Endothelial cell of umbilical vein (primary cell): ENCODE data around the gene MTHFR. TPM values are rescaled to one million over a fixed set of nuclear protein-coding genes. Genes with fewer than 3 reads are reported as not detected.

ENCODE experiments used
- BruUV-seq: library from RNA; stranded (reverse); fragments of 400-500 nt; replicated peaks from 2 replicates; lab custom pipeline; 2021; lab: Mats Ljungman, UMichigan
- CTCF ChIA-PET: fragments of 300-600, 350-600 bp; sonication (Branson Sonifier 250); formaldehyde crosslinking; loops from one replicate; lab custom pipeline; 2021; ENCODE audit warnings: antibody characterized with exemption, inconsistent platforms; lab: Charles Lee
- POLR2A ChIA-PET: fragments of 300-600, 350-600 bp; sonication (Branson Sonifier 250); formaldehyde crosslinking; loops from one replicate; lab custom pipeline; 2021; ENCODE audit warnings: antibody characterized with exemption, inconsistent platforms; lab: Charles Lee
- DNase-seq: peaks from one replicate; pipeline ENCODE4 v3.0.0-alpha.2; 2011; ENCODE audit warnings: low read depth, low spot score
- FAIRE-seq: peaks from 2 replicates; lab custom pipeline; 2011; peaks lifted over from hg19 to GRCh38; lab: Jason Lieb, UNC
- H2AFZ ChIP-seq: 2 replicates; pipeline ENCODE4 v1.6.0; 2012; ENCODE audit warnings: low read depth, low read length, control low read depth, inconsistent platforms
- H3K27ac ChIP-seq: 2 replicates; pipeline ENCODE4 v1.5.1; 2011; ENCODE audit warnings: low read depth, mild to moderate bottlenecking, control low read depth, low read length, moderate library complexity; ENCODE audit not compliant: insufficient read depth
- H3K27me3 ChIP-seq, 2 experiments: 2 replicates each; pipeline versions ENCODE4 v1.6.0 to v1.6.1; 2011; ENCODE audit warnings: low read length in 2 of 2, mixed read lengths in 1 of 2; ENCODE audit not compliant: control insufficient read depth in 2 of 2, insufficient read depth in 2 of 2
- H3K36me3 ChIP-seq, 2 experiments: 2 replicates in 1 of 2; 3 replicates in 1 of 2; pipeline ENCODE4 v1.5.1; 2011; ENCODE audit warnings: low read length in 2 of 2, mild to moderate bottlenecking in 1 of 2, moderate library complexity in 1 of 2; ENCODE audit not compliant: control insufficient read depth in 2 of 2, insufficient read depth in 2 of 2; ENCODE audit errors: extremely low read depth in 1 of 2
- H3K4me1 ChIP-seq: 3 replicates; pipeline ENCODE4 v1.5.1; 2011; ENCODE audit warnings: mild to moderate bottlenecking, low read length; ENCODE audit not compliant: control insufficient read depth, insufficient read depth; ENCODE audit errors: extremely low read depth
- H3K4me2 ChIP-seq: 2 replicates; pipeline ENCODE4 v1.6.1; 2011; ENCODE audit warnings: low read length, control low read depth, mixed read lengths; ENCODE audit not compliant: insufficient read depth
- H3K4me3 ChIP-seq, 3 experiments: fragments of 200-600 bp in 1 of 3; sonication (generic), shearing (Covaris generic) in 1 of 3; replicated peaks in 1 of 3; 2 replicates each; pipeline ENCODE4 v1.5.1; 2011 to 2016; ENCODE audit warnings: control low read depth in 3 of 3, low read length in 3 of 3, mild to moderate bottlenecking in 2 of 3, inconsistent platforms in 1 of 3, low read depth in 1 of 3, moderate library complexity in 1 of 3; ENCODE audit not compliant: insufficient read depth in 1 of 3
- H3K79me2 ChIP-seq: 2 replicates; pipeline ENCODE4 v1.6.0; 2012; ENCODE audit warnings: low read length, inconsistent platforms; ENCODE audit not compliant: control insufficient read depth, insufficient read depth
- H3K9ac ChIP-seq: replicated peaks from 2 replicates; pipeline ENCODE3; 2011; ENCODE audit warnings: low read length, control low read depth; ENCODE audit not compliant: insufficient read depth; ENCODE audit errors: extremely low read depth
- H3K9me1 ChIP-seq: replicated peaks from 3 replicates; pipeline ENCODE4 v1.6.0; 2011; ENCODE audit warnings: mild to moderate bottlenecking, low read length; ENCODE audit not compliant: control insufficient read depth, insufficient read depth; ENCODE audit errors: extremely low read depth
- H3K9me3 ChIP-seq: replicated peaks from 2 replicates; pipeline ENCODE4 v1.5.1; 2012; ENCODE audit warnings: low read length, inconsistent platforms; ENCODE audit not compliant: control insufficient read depth, insufficient read depth
- H4K20me1 ChIP-seq: replicated peaks from 2 replicates; pipeline ENCODE3; 2011; ENCODE audit warnings: mild to moderate bottlenecking, low read length; ENCODE audit not compliant: control insufficient read depth, insufficient read depth; ENCODE audit errors: extremely low read depth
- EZH2 ChIP-seq: IDR thresholded peaks from 2 replicates; pipeline ENCODE4 v1.6.1; 2012; ENCODE audit warnings: borderline replicate concordance, low read depth, mild to moderate bottlenecking, moderate library complexity, low read length, inconsistent platforms; ENCODE audit not compliant: severe bottlenecking
- FOS ChIP-seq: IDR thresholded peaks from 2 replicates; pipeline ENCODE4 v1.6.1; 2011; ENCODE audit warnings: mild to moderate bottlenecking, low read length, moderate library complexity, borderline replicate concordance; ENCODE audit not compliant: insufficient read depth
- GATA2 ChIP-seq: IDR thresholded peaks from 2 replicates; pipeline ENCODE4 v1.7.0; 2011; ENCODE audit warnings: low read depth, mild to moderate bottlenecking, moderate library complexity, mixed read lengths, low read length; ENCODE audit not compliant: insufficient read length, insufficient read depth
- JUN ChIP-seq: IDR thresholded peaks from 2 replicates; pipeline ENCODE4 v1.6.1; 2011; ENCODE audit warnings: borderline replicate concordance, low read depth; ENCODE audit not compliant: insufficient read length, insufficient read depth
- MAX ChIP-seq: IDR thresholded peaks from 2 replicates; pipeline ENCODE4 v1.6.1; 2011; ENCODE audit not compliant: insufficient read depth, insufficient read length
- MYC ChIP-seq: IDR thresholded peaks from one replicate; pipeline ENCODE4 v1.6.1; 2011; ENCODE audit warnings: mild to moderate bottlenecking, low read depth, low read length
- POLR2A ChIP-seq: IDR thresholded peaks from 2 replicates; pipeline ENCODE4 v1.6.1; 2012; ENCODE audit warnings: low read depth, mild to moderate bottlenecking, control low read depth, low read length
- POLR2AphosphoS5 ChIP-seq: IDR thresholded peaks from 2 replicates; pipeline ENCODE4 v1.6.1; 2012; ENCODE audit warnings: low read depth, mild to moderate bottlenecking, control low read depth, low read length, moderate library complexity; ENCODE audit not compliant: insufficient read depth
- dilution Hi-C: fragments of 300-500 bp; cut with MboI; formaldehyde crosslinking; loops from one replicate; pipeline ENCODE4 v1.15.0; 2019; ENCODE audit warnings: low sequenced_read_pairs; ENCODE audit not compliant: extremely low pct_ligation_motif_present
- intact Hi-C: fragments of 100-400 bp; cut with micrococcal nuclease; formaldehyde crosslinking; loops from one replicate; pipeline ENCODE4 v1.10.0; 2022
- polyA plus RNA-seq, 4 experiments: library from polyadenylated mRNA; depleted of rRNA in 3 of 4; stranded (reverse) in 3 of 4; unstranded in 1 of 4; fragments of >200 nt; gene quantifications; 2 replicates each; pipeline versions ENCODE4 v1.2.1 to v1.2.3, GENCODE V29; 2011 to 2012; ENCODE audit warnings: missing spikeins in 1 of 4
- total RNA-seq: library from RNA; stranded (reverse); gene quantifications from 2 replicates; pipeline ENCODE4 v1.2.3, GENCODE V29; 2021
- TF ChIP-seq, protein P1 (sequence below), 2 donors: IDR thresholded peaks; 1 replicate in 1 of 2; 2 replicates in 1 of 2; pipeline ENCODE4 v1.5.1; 2011; ENCODE audit warnings: low read length in 2 of 2, mild to moderate bottlenecking in 2 of 2, moderate library complexity in 2 of 2, control low read depth in 1 of 2, inconsistent platforms in 1 of 2, low read depth in 1 of 2; ENCODE audit not compliant: insufficient read depth in 1 of 2; ENCODE audit errors: extremely low read depth in 1 of 2

Gene MTHFR
- total and polyA plus RNA-seq, 2 donors (not counting 3 experiments of a cell fraction or from before 2014, with no cell fraction given): 13.8 to 25.3 TPM

DNA sequence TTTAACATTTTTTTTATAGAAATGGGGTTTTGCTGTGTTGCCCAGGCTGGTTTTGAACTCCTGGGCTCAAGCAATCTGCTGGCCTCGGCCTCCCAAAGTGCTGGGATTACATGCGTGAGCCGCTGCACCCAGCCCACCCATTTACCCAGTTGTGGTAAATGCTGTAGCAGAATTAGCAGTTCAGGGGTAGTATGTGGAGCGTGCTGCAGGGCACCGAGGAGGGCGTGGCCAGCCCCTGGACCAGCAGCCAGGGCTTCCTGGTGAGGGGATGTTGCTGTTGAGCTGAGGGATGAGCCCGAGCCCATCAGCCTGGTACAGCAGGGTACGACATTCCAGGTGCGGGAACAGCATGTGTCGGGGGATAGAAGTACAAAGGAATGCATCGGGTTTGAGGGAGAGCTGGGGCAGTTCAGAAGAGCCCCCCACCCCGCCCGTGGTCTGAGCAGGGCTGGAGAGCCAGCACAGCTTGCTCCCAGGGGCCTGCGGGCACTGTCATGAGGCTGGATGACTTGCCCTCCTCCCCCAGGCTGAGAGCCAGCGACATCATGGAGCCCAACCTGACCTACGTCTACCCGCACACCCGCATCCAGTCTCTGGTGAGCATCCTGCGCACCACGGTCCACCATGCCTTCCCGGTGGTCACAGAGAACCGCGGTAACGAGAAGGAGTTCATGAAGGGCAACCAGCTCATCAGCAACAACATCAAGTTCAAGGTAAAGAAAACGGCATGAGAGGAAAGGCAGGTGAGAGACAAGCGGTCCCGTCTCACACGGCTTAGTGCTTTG is 29.9 kb upstream of the MTHFR start:
- H3K4me1 ChIP-seq: no peaks in the 10 kb centered on the region
- H2AFZ ChIP-seq: no peak overlapping the region
- H3K27me3 ChIP-seq: no peaks in the 10 kb centered on the region
- no peak overlapping the region for H3K27ac ChIP-seq
- FAIRE-seq (no peak), DNase-seq (no peak)
- H3K4me2 ChIP-seq: no peak overlapping the region
- peaks cover 14 to 64% of the 10 kb centered on the region in 2 experiments for H3K36me3 ChIP-seq
- H3K9ac ChIP-seq: no peak overlapping the region
- H3K4me3 ChIP-seq: no peak overlapping the region
- no peaks in the 10 kb centered on the region for H3K79me2 ChIP-seq
- intact Hi-C loops (no loop called here), dilution Hi-C loops (no loop called here)
- TF ChIP-seq JUN: no peak
- H3K9me3 ChIP-seq: no peaks in the 10 kb centered on the region
- H3K9me1 ChIP-seq: no peaks in the 10 kb centered on the region
- no TSS peak for BruUV-seq
- ChIA-PET POLR2A (interaction anchor here (2.0 kb wide), 1 partner anchor 73 kb away, joined by 6 read pairs; no protein-coding TSS in a partner anchor), CTCF (interaction anchor here (1.3 kb wide), 1 partner anchor 138 kb away, joined by 4 read pairs; no protein-coding TSS in a partner anchor)
- no peaks in the 10 kb centered on the region for H4K20me1 ChIP-seq

GRCh38 chr1:11833900-11834299 is 28.1 kb upstream of the MTHFR start:
- dilution Hi-C loops (no loop called here), intact Hi-C loops (no loop called here)
- H3K27ac ChIP-seq: no peak overlapping the region
- no peak overlapping the region for H3K4me3 ChIP-seq
- no peak overlapping the region for H2AFZ ChIP-seq
- H3K79me2 ChIP-seq: no peaks in the 10 kb centered on the region
- FAIRE-seq: no peak
- TF ChIP-seq JUN (no peak), GATA2 (no peak), MAX (no peak), MYC (no peak), EZH2 (no peak), FOS (no peak), POLR2AphosphoS5 (no peak), POLR2A (no peak)
- TF ChIP-seq, protein P1, sequence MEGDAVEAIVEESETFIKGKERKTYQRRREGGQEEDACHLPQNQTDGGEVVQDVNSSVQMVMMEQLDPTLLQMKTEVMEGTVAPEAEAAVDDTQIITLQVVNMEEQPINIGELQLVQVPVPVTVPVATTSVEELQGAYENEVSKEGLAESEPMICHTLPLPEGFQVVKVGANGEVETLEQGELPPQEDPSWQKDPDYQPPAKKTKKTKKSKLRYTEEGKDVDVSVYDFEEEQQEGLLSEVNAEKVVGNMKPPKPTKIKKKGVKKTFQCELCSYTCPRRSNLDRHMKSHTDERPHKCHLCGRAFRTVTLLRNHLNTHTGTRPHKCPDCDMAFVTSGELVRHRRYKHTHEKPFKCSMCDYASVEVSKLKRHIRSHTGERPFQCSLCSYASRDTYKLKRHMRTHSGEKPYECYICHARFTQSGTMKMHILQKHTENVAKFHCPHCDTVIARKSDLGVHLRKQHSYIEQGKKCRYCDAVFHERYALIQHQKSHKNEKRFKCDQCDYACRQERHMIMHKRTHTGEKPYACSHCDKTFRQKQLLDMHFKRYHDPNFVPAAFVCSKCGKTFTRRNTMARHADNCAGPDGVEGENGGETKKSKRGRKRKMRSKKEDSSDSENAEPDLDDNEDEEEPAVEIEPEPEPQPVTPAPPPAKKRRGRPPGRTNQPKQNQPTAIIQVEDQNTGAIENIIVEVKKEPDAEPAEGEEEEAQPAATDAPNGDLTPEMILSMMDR (IDR thresholded peaks at IDR 0.05; ENCODE audit: extremely low read depth in 1 of 2, insufficient read depth in 1 of 2, low read depth in 1 of 2, low read length in 2 of 2): no peak
- peaks cover 17 to 63% of the 10 kb centered on the region in 2 experiments for H3K36me3 ChIP-seq
- no peak overlapping the region for H3K9ac ChIP-seq
- no peaks in the 10 kb centered on the region for H3K4me1 ChIP-seq
- ChIA-PET POLR2A (no interaction called here), CTCF (no interaction called here)
- no peaks in the 10 kb centered on the region for H4K20me1 ChIP-seq
- no peaks in the 10 kb centered on the region for H3K9me3 ChIP-seq
- no peaks in the 10 kb centered on the region for H3K27me3 ChIP-seq
- DNase-seq: no peak
- BruUV-seq: no TSS peak
- no peaks in the 10 kb centered on the region for H3K9me1 ChIP-seq
- H3K4me2 ChIP-seq: no peak overlapping the region
